Ishikawa (cell line): ENCODE data around the gene PSMF1.

Experiments
- CEBPB ChIP-seq: IDR thresholded peaks from 2 replicates; pipeline ENCODE4 v1.6.1; 2012
- CREB1 ChIP-seq: IDR thresholded peaks from 2 replicates; pipeline ENCODE4 v1.6.1; 2012; ENCODE audit warnings: low read depth
- EGR1 ChIP-seq: IDR thresholded peaks from 2 replicates; pipeline ENCODE4 v1.6.1; 2012
- EP300 ChIP-seq: IDR thresholded peaks from 2 replicates; pipeline ENCODE4 v1.6.1; 2012; ENCODE audit warnings: borderline replicate concordance
- FOXM1 ChIP-seq: IDR thresholded peaks from 2 replicates; pipeline ENCODE4 v1.6.1; 2012; ENCODE audit warnings: low read depth, borderline replicate concordance
- MAX ChIP-seq: IDR thresholded peaks from 2 replicates; pipeline ENCODE4 v1.6.1; 2012
- NFIC ChIP-seq: IDR thresholded peaks from 2 replicates; pipeline ENCODE4 v1.6.1; 2012
- RAD21 ChIP-seq: IDR thresholded peaks from 2 replicates; pipeline ENCODE4 v1.6.1; 2012; ENCODE audit warnings: low read depth
- REST ChIP-seq: IDR thresholded peaks from 2 replicates; pipeline ENCODE4 v1.6.1; 2012; ENCODE audit warnings: low read depth, mild to moderate bottlenecking
- TAF1 ChIP-seq: IDR thresholded peaks from 2 replicates; pipeline ENCODE4 v1.6.1; 2012; ENCODE audit warnings: low read depth, mild to moderate bottlenecking
- TCF12 ChIP-seq: IDR thresholded peaks from 2 replicates; pipeline ENCODE4 v1.6.1; 2012; ENCODE audit warnings: low read depth
- TEAD4 ChIP-seq: IDR thresholded peaks from 2 replicates; pipeline ENCODE4 v1.6.1; 2012
- USF1 ChIP-seq: IDR thresholded peaks from 2 replicates; pipeline ENCODE4 v1.6.1; 2012
- YY1 ChIP-seq: IDR thresholded peaks from 2 replicates; pipeline ENCODE4 v1.6.1; 2012; ENCODE audit warnings: low read depth
- ZBTB7A ChIP-seq: IDR thresholded peaks from 2 replicates; pipeline ENCODE4 v1.6.1; 2012; ENCODE audit warnings: low read depth

The PSMF1 gene

GRCh38 chr20:1191299-1191698 is 72.9 kb downstream of the PSMF1 start:
- TF ChIP-seq TEAD4 (no peak), FOXM1 (no peak), EGR1 (no peak), CREB1 (no peak), NFIC (no peak), TAF1 (no peak), REST (no peak), ZBTB7A (no peak), MAX (no peak), EP300 (no peak), YY1 (no peak), CEBPB (no peak), USF1 (no peak)

- TF ChIP-seq USF1 (no peak), RAD21 (no peak), FOXM1 (no peak), EGR1 (no peak), REST (no peak), EP300 (no peak), TCF12 (no peak), TAF1 (no peak), CREB1 (no peak), NFIC (no peak), TEAD4 (no peak), MAX (no peak), YY1 (no peak), CEBPB (no peak), ZBTB7A (no peak)
Measured at GRCh38 chr20:1195226-1195625, 76.8 kb downstream of the PSMF1 start.

- TF ChIP-seq TCF12 (no peak), USF1 (no peak), NFIC (no peak), FOXM1 (no peak), REST (no peak), TAF1 (no peak), RAD21 (no peak), TEAD4 (no peak), YY1 (no peak), EGR1 (no peak), ZBTB7A (no peak), CREB1 (no peak), CEBPB (no peak), MAX (no peak), EP300 (no peak)
Measured at GRCh38 chr20:1196634-1197033, 78.2 kb downstream of the PSMF1 start.

- no peak for TF ChIP-seq TCF12
Measured at GRCh38 chr20:1197801-1198200, 79.4 kb downstream of the PSMF1 start.
